HS-5 (cell line): Measurements from ENCODE around the gene DRAP1.
"Not testable (repeated sequence)": the region's sequence is repeated elsewhere in the genome, so short reads cannot be mapped to it uniquely, and the experiment has no call there.

Source experiments
- DNase-seq: peaks from one replicate; pipeline ENCODE4 v3.0.0-alpha.2; 2012; ENCODE audit warnings: low read depth

Gene DRAP1

DNA sequence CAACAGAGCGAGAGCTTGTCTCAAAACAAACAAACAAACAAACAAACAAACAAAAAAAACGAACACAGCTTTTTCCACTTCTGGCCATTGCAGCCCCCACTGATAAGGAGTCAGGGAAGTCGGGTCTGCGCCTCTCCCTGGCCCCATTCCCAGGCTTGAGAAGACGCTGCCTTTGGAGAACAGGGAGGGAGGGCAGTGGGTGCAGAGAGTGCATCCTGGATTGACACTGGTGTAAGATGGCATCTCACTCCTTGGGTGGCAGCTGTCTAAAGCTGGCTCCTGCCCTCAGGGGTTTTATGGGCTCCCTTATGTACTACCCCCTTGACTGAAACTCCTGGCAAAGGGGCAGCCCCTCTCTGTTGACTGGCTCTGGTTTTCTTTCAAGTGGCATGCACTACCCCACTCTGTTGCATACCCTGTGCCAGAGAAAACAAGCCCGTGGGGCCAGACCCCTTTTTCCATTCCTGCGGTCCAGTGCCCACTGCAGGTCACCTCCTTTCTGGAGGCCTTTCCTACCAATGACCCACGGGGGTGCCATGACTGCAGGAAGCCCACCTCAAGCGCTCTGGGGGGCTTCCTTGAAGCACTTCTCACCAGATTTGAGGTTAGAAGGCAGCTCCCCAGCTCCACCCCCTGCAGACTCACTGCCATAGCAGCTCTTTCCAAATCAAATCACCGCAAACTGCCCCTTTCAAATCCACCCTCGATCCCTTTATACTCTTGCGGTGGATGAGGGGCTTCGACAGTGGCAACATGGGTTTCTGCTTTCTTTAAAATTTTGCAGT lies 12.7 kb downstream of the DRAP1 start:
- no peak for DNase-seq

DNA sequence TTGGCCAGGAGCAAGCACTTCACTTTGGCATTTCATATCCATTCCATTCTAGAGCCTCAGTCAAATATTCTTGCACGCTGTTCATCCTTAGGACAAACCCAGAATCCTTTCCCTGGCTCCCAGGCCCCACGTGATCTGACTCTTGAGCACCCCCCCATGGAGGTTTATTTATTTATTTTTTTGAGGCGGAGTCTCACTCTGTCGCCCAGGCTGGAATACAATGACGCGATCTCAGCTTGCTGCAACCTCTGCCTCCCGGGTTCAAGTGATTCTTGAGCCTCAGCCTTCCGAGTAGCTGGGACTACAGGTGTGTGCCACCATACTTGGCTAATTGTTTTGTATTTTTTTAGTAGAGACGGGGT lies 13.3 kb downstream of the DRAP1 start:
- no peak for DNase-seq

DNA sequence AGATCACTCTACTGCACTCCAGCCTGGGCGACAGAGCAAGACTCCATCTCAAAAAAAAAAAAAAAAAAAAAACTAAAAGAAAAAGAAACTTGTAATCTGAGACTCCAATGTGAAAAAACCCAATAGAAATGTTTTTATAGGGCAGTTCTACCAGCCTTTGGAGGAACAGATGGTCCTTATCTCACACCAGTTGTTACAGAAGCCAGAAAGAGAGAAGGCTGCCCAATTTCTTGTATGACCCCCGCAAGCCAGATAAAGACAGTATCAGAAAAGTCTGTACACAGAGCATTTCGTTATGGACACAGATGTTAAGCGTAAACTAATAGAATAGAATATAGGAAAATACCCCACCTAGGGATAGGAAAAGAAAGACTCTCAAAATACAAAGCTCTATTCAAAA lies 14.8 kb downstream of the DRAP1 start:
- no peak for DNase-seq

DNA sequence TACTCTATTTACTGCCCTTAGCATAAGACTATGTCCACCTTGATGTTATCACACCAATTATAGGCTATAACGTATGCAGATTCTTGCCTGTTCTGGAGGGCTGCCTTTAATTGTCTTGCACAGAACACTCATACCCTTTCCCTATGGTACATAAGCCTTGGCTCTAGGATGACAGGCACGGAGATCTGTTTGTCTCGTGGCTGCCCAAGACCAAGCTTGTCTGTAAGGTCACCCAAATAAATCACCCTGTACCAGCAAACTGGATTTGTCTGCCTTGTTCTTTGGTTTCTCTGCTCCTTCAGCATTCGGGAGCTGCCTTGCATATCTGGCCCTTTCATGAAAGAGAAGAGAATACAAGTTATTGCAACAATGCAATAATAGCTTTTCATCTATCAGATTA lies 18.5 kb downstream of the DRAP1 start:
- DNase-seq, result no peak

DNA sequence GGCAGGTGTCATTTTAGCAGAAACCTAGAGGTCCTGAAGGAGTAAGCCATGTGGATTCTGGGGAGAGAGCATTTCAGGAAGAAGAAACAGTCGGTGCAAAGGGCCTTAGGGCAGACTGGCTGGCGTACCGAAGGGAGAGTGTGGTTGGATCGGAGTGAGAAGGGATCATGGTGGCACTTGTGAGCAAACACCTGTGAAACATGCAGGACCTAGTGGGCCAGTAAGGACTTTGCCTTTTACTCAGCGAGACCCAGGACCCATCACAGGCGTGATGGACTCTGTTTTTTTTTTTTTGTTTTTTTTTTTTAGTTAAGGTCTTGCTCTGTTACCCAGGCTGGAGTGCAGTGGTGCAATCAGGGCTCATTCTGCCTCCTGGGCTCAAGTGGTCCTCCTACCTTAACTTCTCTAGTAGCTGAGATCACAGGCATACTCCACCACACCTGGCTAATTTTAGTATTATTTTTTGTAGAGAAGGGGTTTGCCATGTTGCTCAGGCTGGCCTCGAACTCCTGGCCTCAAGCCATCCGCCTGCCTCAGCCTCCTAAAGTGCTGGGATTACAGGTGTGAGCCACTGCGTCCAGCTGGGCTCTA lies 22.6 kb downstream of the DRAP1 start:
- DNase-seq, result no peak

DNA sequence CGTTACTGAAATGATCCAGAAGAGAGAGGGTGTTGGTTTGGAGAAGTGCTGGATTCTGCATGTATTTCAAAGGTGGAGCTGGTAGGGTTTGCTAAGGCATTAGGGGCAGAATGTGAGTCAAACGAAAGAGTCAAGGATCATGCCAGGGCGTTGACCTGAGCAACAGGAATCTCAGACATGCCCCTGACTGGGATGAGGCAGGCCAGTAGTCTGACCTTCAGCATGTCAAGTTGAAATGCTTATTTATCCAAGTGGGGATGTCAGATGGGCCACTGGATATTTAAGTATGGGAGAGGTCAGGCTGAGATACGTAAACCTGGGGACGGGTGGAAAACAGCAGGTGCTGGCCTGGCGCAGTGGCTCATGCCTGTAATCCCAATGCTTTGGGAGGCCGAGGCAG lies 23.3 kb downstream of the DRAP1 start:
- DNase-seq, result no peak

DNA sequence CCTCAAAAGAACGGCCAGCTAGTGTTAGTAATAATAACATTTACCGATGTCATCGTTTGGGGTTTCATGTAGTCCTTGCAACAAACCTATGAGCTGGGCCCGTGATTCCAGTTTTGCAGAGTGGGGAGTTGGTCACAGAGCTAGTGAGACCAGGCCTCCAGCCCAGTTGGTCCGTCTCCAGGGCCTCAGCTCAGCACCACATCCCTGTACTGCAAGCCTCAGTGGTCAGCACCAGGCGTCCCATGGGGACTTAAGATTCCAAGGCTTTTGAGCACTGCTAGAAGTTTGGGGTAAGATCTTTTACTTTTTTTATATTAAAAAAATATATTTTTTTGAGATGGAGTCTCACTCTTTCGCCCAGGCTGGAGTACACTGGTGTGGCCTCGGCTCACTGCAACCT lies 25.0 kb downstream of the DRAP1 start:
- no peak for DNase-seq

DNA sequence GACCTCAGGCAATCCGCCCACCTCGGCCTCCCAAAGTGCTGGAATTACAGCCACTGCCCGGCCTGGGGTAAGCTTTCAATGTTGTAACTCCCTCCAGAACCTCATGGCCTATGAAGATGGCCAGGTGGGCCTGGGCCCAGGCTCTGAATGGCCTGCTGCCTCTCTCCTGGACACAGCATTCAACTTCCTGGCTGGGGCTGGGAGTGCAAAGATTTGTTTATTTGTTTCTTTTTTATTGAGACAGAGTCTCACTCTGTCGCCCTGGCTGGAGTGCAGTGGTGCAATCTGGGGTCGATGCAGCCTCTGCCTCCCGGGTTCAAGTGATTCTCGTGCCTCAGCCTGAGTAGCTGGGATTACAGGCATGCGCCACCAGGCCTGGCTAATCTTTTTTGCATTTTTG lies 25.5 kb downstream of the DRAP1 start:
- DNase-seq, result no peak

DNA sequence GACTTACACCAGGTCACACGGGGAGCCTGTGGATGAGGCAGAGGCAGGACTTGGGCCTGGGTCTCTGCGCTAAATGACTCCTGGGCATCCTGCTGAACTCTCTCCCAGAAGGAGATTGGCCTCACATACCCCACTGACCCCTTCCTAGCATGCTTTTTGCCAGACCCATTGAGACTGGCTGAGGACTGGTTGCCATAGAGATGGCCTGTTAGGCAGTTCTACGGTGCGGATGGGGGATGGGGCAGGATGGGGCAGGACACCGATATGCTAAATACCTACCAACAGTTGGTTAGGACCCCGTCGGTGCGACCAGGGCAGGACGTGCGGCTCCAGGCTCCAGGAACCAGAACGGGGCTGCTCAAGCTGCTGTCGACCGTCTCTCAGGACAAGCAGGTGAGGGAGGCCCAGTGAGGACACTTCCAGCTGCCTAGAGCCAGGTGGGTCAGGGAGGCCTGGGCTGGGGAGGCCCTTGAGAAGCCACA lies 26.2 kb downstream of the DRAP1 start, which contains the start of gene TSGA10IP:
TSGA10IP (plus strand) TSS at position 51 of the 482 bp plus-strand sequence; CDS start at position 247, 196 bp downstream.
- DNase-seq, result no peak

DNA sequence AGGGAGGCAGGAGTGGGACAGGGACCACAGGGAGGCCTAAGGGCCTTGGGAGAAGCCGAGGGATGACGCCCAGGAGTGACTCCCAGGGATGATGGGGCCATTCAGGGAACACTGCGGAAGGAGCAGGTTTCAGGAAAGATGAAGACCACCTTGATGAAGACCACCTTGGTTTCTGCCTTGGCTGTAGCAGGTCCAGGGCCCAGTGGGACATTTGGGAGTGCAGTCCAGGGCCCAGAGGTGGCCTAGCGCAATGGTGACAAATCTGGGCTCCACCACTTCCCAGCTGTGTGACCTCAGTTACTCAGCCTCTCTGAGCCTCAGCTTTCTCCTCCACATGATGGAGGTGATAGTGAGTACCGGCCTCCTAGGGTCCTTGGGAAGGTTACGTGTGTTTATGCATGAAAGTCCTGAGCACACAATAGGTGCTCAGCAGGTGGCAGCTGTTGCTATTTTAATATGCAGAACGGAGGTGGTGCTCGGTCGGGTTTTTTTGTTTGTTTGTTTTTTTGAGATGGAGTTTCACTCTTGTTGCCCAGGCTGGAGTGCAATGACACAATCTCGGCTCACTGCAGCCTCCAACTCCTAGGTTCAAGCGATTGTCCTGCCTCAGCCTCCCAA lies 26.8 kb downstream of the DRAP1 start:
- no peak for DNase-seq

DNA sequence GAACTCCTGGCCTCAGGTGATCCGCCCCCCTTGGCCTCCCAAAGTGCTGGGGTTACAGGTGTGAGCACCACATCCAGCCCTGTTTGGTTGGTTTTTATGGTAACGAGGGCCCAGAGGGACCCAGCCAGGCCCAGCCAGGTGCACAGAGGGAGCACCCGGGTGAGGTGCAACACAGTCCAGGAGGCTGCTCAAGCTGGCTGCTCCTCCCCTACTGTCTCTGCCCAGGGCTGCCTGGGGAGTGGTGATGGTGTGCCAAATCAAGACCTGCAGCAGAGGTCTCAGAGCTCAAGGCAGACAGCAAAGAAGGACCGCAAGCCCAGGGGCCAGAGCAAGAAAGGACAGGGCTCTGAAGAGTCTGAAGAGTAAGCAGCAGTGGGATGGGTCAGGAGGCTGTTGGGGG lies 27.4 kb downstream of the DRAP1 start:
- DNase-seq, result no peak

DNA sequence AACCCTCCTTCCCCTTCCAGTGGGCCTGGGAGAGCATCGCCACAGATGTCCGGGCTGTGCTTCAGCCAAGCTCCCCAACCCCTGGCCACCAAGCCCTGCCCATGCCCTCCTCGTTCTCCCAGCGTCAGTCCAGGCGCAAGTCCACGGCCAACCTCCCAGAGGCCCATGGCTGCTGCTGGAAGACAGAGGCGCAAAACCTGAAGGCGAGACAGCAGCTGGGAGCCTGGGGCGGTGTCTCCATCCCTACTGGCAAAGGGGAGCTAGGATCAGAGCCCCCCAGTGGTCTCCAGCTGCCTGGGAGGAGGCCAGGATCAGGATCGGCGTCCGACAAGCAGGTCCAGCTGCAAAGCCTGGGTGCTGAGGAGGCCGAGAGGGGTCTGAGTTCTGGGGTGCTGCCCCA lies 27.9 kb downstream of the DRAP1 start:
- DNase-seq, result no peak

DNA sequence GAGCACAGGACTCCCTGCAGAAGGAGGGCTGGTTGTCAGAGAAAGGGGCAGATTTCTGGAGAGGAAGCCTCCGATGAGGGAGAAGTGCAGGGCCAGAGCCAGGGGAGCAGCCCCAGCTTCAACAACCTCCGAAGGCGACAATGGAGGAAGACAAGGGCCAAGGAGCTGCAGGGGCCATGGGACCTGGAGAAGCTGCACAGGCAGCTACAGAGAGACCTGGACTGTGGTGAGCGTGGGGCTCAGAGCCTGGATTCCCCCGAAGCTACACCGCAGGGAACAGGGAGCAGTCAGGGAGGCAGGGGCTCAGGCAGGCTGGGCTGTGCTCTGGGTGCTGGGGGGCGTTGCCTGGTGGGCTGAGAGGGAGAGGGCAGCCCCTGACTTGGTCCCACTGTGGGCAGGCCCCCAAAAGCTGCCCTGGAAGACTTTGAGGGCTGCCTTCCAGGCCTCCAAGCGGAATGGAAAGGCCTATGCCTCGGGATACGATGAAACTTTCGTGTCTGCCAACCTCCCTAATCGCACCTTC lies 28.4 kb downstream of the DRAP1 start:
- DNase-seq, result no peak

DNA sequence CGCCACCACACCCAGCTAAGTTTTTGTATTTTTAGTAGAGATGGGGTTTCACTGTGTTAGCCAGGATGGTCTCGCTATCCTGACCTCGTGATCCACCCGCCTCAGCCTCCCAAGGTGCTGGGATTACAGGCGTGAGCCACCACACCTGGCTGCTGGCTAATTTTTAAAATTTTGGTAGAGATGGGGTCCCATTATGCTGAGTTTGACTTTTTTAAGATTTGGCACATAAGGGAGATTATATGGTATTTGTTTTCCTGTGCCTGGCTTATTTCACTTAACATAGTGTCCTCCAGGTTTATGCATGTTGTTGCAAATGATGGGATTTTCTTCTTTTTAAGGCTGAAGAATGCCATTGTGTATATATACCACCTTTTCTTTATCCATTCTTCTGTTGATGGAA lies 31.5 kb downstream of the DRAP1 start:
- DNase-seq, result not testable (repeated sequence)

DNA sequence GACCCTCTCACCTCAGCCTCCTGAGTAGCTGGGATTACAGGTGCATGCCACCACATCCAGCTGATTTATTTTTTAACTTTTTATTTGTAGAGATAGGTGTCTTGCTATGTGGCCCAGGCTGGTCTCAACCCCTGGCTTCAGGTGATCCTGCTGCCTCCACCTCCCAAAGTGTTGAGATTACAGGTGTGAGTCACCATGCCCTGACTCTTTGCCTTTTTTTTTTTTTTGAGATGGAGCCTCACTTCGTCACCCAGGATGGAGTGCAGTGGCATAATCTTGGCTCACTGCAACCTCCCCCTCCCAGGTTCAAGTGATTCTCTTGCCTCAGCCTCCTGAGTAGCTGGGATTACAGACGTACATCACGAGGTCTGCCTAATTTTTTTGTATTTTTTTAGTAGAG lies 32.4 kb downstream of the DRAP1 start:
- not testable (repeated sequence) for DNase-seq

DNA sequence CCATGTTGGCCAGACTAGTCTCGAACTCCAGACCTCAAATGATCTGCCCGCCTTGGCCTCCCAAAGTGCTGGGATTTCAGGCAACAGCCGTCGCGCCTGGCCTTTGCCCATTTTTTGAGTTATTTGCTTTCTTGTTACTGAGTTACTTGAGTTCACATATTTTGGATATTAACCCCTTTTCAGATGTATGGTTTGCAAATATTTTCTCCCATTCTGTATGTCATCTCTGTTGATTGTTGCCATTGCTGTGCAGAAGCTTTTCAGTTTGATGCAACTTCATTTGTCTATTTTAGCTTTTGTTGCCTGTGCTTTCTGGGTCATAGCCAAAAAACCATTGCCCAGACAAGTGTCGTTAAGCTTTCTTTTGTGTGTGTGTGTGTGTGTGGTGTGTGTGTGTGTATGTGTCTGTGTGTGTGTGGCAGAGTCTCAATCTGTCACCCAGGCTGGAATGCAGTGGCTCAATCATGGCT lies 32.9 kb downstream of the DRAP1 start:
- no peak for DNase-seq

DNA sequence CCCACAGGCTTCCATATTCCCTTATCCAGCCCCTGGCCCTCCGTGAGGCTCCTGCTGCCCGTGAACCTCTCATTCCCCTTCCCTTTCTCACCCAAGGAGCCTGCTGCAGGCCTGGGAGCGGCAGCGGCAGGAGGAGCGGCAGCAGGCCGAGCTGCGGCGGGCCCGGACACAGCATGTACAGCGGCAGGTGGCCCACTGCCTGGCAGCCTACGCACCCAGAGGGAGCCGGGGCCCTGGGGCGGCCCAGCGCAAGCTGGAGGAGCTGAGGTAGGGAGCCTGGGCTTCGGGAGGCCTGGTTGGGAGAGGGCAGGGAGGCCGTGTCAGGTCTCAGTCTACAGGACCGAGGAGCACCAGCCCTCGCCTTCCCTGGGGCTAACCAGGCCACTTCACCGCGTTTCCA lies 34.2 kb downstream of the DRAP1 start:
- no peak for DNase-seq

DNA sequence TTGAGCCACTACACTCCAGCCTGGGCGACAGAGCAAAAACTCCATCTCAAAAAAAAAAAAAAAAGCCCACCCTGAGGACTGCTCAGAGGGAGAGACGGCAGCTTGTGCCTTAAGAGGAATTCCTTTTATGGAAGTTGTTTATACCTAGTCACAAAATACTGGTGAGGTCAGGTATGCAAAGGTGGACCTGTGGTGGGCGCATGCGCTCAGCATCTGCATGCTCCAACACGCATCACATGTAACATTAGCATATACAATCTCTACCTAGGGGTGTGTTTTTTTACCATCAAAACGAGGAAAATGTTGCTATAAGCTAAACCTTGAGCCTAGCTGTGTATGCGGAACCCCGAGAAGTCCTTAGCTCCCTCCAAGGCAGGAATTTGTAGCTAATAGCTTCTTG lies 35.5 kb downstream of the DRAP1 start:
- no peak for DNase-seq

DNA sequence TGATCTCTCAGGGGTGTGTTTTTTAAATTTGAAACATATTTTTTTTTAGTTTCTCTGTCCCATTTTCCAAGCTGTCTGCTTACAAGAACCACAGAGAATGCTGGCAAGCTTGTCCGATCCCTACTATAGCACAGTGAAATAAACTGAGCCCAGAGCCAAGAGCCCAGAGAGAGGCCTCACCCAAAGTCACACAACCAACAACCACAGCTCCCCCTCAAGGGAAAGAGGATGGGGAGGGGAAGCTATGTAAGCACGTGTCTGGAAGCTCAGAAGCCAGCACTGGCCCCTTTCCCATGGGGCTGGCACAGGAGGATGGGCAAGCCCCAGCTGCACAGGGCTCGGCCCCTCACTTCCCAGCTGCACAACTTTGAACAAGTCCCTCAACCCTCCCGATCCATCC lies 39.1 kb downstream of the DRAP1 start:
- no peak for DNase-seq

DNA sequence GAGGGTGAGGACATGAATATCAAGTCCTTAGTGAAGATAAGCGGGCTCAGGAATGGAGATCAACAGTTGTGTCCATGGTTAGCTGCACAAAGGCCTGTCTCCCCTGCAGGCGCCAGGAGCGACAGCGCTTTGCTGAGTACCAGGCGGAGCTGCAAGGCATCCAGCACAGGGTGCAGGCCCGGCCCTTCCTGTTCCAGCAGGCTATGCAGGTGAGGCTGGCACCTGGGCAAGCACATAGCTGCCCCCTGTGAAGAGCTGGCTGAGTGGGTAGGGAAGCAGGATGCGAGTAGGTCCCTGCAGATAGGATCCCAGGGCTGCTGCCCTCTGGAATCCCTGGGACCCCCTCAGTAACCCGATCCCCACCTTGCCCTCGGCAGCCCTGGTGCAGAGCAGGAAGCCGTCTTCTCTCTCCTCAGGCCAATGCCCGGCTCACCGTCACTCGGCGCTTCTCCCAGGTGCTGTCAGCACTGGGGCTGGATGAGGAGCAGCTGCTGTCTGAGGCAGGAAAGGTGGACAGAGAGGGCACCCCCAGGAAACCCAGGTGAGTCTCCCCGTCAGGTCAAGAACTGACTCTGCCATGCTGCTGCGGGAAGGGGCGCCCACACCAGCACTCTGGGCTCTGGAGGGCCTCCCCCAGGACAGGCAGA lies 39.7 kb downstream of the DRAP1 start:
- no peak for DNase-seq

DNA sequence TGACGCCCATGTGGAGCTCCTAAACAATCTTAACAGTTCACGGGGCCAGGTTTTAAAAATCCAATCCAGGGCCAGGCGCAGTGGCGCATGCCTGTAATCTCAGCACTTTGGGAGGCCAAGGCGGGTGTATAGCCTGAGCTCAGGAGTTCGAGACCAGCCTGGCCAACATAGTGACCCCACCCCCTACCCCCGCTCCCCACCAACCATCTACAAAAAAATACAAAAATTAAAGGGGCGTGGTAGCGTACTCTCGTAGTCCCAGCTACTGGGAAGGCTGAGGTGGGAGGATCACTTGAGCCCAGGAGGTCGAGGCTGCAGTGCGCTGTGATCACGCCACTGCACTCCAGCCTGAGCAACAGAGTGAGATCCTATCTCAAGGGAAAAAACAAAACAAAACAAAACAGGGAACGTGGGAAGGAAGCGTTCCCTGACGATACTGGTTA lies 41.6 kb downstream of the DRAP1 start:
- no peak for DNase-seq
